AG04449 (cell line): Measurements from ENCODE around the gene CNTNAP2.

ENCODE experiments used
- CTCF ChIA-PET: fragments of 350-600 bp; formaldehyde crosslinking; extraction: SDS; loops from one replicate; lab custom pipeline; 2021; ENCODE audit warnings: antibody characterized with exemption; lab: Yijun Ruan, JAX
- POLR2A ChIA-PET: fragments of 400-600, 350-600 bp; formaldehyde crosslinking; extraction: SDS; loops from one replicate; lab custom pipeline; 2020; ENCODE audit warnings: antibody characterized with exemption, inconsistent platforms; lab: Yijun Ruan, JAX
- DNase-seq: peaks from one replicate; pipeline ENCODE4 v3.0.0-alpha.2; 2010; ENCODE audit warnings: low read depth, low spot score
- H3K4me3 ChIP-seq: 2 replicates; pipeline ENCODE4 v1.5.1; 2011; ENCODE audit warnings: low read depth, mild to moderate bottlenecking, control low read depth, low read length
- CTCF ChIP-seq: IDR thresholded peaks from one replicate; pipeline ENCODE4 v1.5.1; 2011; ENCODE audit warnings: mild to moderate bottlenecking, moderate library complexity, low read length, control low read depth, inconsistent platforms; ENCODE audit not compliant: insufficient read depth; ENCODE audit errors: missing control alignments

CNTNAP2 gene

GRCh38 chr7:146740039-146740438 is 623.4 kb downstream of the CNTNAP2 start:
- POLR2A ChIA-PET: no interaction called here
- CTCF ChIA-PET: no interaction called here
- no peak for DNase-seq
- no peak for TF ChIP-seq CTCF
- H3K4me3 ChIP-seq: no peak overlapping the region

DNA sequence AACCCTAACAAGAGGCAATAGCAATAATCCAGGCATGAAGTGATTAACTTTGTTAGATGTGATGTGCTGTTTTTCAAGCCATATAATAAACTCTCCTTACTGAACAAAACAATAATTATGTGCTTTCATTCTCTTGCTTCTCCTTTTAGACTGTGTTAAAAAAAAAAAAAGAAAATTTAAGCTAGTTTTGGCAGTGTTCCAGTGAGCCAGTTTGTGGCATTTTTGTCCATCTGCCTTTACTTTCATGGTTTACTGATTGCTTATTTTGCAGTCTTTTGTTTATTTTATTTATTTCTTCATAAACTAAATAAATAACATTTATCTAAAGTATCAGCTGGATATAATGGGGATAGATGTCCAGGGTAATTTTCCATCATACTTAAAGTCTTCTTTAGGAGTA is 625.3 kb downstream of the CNTNAP2 start:
- ChIA-PET POLR2A (no interaction called here), CTCF (interaction anchor here (0.6 kb wide), 1 partner anchor 1327 kb away, joined by 3 read pairs; no protein-coding TSS in a partner anchor)
- no peak overlapping the region for H3K4me3 ChIP-seq
- DNase-seq: no peak
- no peak for TF ChIP-seq CTCF

GRCh38 chr7:146754385-146754784 is 637.8 kb downstream of the CNTNAP2 start:
- TF ChIP-seq CTCF: no peak
- ChIA-PET CTCF (no interaction called here), POLR2A (no interaction called here)
- DNase-seq: no peak
- H3K4me3 ChIP-seq: no peak overlapping the region

- ChIA-PET POLR2A (no interaction called here), CTCF (no interaction called here)
- TF ChIP-seq CTCF: no peak
Measured at GRCh38 chr7:146755585-146755984, 639.0 kb downstream of the CNTNAP2 start.

GRCh38 chr7:146764458-146764857 is 647.9 kb downstream of the CNTNAP2 start:
- TF ChIP-seq CTCF: no peak
- no peak for DNase-seq
- no peak overlapping the region for H3K4me3 ChIP-seq
- POLR2A ChIA-PET: interaction anchor here (0.7 kb wide), 1 partner anchor 1421 kb away, joined by 3 read pairs; no protein-coding TSS in a partner anchor
- CTCF ChIA-PET: no interaction called here

More at GRCh38 chr7:146755585-146755984, 639.0 kb downstream of the CNTNAP2 start:
- H3K4me3 ChIP-seq: no peak overlapping the region
- DNase-seq: no peak

DNA sequence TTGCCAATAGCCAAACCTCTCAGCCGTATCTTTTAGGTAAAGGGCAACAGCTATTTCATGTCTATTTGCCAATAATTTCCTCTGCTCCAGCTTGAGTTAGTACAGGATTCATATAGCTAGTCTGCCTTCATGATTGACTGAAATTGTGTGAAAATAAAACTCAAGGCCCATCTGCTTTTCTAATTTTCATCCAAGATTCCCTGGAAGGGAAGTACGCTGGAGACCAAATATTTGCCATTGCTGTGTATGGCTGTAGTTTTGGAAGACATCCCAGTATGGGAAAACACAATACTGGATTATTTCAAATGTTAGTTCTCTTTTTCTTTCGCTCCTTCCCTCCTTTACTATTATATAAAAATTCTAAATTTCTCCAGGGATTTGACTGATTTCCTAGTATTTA is 652.4 kb downstream of the CNTNAP2 start:
- DNase-seq: no peak
- ChIA-PET POLR2A (no interaction called here), CTCF (no interaction called here)
- no peak for TF ChIP-seq CTCF
- H3K4me3 ChIP-seq: no peak overlapping the region
